ENCODE data around the gene MTMR3. TPM values are rescaled to one million over a fixed set of nuclear protein-coding genes. Genes with fewer than 3 reads are reported as not detected.

Gene MTMR3
- total RNA-seq, 2 experiments from 2014 or later, result 17.6 to 22.2 TPM

DNA sequence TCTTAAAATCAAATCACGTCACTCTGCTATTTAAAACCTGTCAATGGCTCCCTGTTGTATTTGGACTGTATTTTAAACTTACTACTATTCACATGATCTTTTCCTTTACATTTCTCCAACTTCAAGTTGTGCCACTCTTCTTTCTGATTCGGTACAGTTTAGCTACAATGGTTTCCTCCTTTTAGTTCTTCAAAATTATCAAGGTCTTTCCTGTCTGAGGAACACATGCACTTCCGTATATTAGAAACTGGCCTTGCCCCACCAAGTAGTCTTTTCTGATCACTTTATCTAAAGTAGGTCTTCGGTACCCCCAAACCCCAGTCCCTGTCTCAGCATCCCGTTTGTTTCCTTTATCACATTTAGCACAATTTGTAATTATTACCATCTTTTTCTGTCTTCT, 81.8 kb downstream of the MTMR3 start:
- H3K4me2 ChIP-seq (ENCODE audit: low read length), result no peak overlapping the region
- CTCF ChIA-PET (ENCODE audit: unreplicated experiment), result no interaction called here
- intact Hi-C loops (cut with micrococcal nuclease; ENCODE audit: unreplicated experiment), result no loop called here
- TF ChIP-seq EZH2phosphoT487 (IDR thresholded peaks at IDR 0.05; ENCODE audit: borderline replicate concordance, low read depth, low read length), result no peak
- TF ChIP-seq, protein P1, sequence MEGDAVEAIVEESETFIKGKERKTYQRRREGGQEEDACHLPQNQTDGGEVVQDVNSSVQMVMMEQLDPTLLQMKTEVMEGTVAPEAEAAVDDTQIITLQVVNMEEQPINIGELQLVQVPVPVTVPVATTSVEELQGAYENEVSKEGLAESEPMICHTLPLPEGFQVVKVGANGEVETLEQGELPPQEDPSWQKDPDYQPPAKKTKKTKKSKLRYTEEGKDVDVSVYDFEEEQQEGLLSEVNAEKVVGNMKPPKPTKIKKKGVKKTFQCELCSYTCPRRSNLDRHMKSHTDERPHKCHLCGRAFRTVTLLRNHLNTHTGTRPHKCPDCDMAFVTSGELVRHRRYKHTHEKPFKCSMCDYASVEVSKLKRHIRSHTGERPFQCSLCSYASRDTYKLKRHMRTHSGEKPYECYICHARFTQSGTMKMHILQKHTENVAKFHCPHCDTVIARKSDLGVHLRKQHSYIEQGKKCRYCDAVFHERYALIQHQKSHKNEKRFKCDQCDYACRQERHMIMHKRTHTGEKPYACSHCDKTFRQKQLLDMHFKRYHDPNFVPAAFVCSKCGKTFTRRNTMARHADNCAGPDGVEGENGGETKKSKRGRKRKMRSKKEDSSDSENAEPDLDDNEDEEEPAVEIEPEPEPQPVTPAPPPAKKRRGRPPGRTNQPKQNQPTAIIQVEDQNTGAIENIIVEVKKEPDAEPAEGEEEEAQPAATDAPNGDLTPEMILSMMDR (conservative IDR thresholded peaks at IDR 0.05; ENCODE audit: low read length), result no peak
- POLR2A ChIA-PET, result no interaction called here
- no peak for DNase-seq (ENCODE audit: low spot score)
- H3K36me3 ChIP-seq (ENCODE audit: insufficient read depth, low read length), result no peaks in the 10 kb centered on the region
- no peaks in the 10 kb centered on the region for H4K20me1 ChIP-seq (ENCODE audit: insufficient read depth, low read length)
- H3K79me2 ChIP-seq (ENCODE audit: insufficient read depth, low read depth, low read length), result no peaks in the 10 kb centered on the region
- BruUV-seq (replicated peaks), result no TSS peak
- no peaks in the 10 kb centered on the region for H3K4me1 ChIP-seq (ENCODE audit: insufficient read depth, low read length, poor library complexity, severe bottlenecking)
- no peaks in the 10 kb centered on the region for H3K9me3 ChIP-seq (ENCODE audit: low read length)
- H3K9me2 ChIP-seq (ENCODE audit: insufficient read depth, low read length), result no peaks in the 10 kb centered on the region
- H3K27ac ChIP-seq (ENCODE audit: low read depth, low read length, poor library complexity, severe bottlenecking), result no peak overlapping the region
- H2AFZ ChIP-seq (ENCODE audit: low read length), result no peak overlapping the region
- no peak overlapping the region for H3K4me3 ChIP-seq (ENCODE audit: low read depth, low read length, poor library complexity, severe bottlenecking)

DNA sequence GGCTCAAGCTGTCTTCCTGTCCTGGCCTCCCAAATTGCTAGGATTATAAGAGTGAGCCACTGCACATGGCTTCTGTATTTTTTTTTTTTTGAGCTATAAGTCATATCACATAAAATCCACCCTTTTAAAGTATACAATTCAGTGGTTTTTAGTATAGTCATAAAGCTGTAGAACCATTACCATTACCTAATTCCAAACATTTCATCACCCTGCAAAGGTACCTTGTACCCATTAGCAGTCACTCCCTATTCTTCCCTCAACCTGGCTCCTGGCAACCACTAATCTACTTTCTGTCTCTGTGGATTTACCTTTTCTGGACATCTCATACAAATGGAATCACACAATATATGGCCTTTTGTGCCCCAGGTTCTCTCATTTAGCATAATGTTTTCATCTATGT, 84.5 kb downstream of the MTMR3 start:
- intact Hi-C loops (cut with micrococcal nuclease; ENCODE audit: unreplicated experiment), result no loop called here
- no peak for DNase-seq (ENCODE audit: low spot score)
- Histone ChIP-seq H3K4me3 (ENCODE audit: low read depth, low read length, poor library complexity, severe bottlenecking) (no peak overlapping the region), H3K4me1 (ENCODE audit: insufficient read depth, low read length, poor library complexity, severe bottlenecking) (no peaks in the 10 kb centered on the region), H3K27ac (ENCODE audit: low read depth, low read length, poor library complexity, severe bottlenecking) (no peak overlapping the region), H2AFZ (ENCODE audit: low read length) (no peak overlapping the region), H3K9me2 (ENCODE audit: insufficient read depth, low read length) (no peaks in the 10 kb centered on the region), H3K79me2 (ENCODE audit: insufficient read depth, low read depth, low read length) (no peaks in the 10 kb centered on the region), H4K20me1 (ENCODE audit: insufficient read depth, low read length) (no peaks in the 10 kb centered on the region), H3K36me3 (ENCODE audit: insufficient read depth, low read length) (no peaks in the 10 kb centered on the region), H3K4me2 (ENCODE audit: low read length) (no peak overlapping the region), H3K9me3 (ENCODE audit: low read length) (no peaks in the 10 kb centered on the region)
- TF ChIP-seq, protein P1 (conservative IDR thresholded peaks at IDR 0.05; ENCODE audit: low read length), result no peak
- TF ChIP-seq EZH2phosphoT487 (IDR thresholded peaks at IDR 0.05; ENCODE audit: borderline replicate concordance, low read depth, low read length), result no peak
- BruUV-seq (replicated peaks), result no TSS peak
- ChIA-PET POLR2A (interaction anchor here (0.8 kb wide), 1 partner anchor 29 kb away, joined by 4 read pairs; no protein-coding TSS in a partner anchor), CTCF (ENCODE audit: unreplicated experiment) (no interaction called here)

DNA sequence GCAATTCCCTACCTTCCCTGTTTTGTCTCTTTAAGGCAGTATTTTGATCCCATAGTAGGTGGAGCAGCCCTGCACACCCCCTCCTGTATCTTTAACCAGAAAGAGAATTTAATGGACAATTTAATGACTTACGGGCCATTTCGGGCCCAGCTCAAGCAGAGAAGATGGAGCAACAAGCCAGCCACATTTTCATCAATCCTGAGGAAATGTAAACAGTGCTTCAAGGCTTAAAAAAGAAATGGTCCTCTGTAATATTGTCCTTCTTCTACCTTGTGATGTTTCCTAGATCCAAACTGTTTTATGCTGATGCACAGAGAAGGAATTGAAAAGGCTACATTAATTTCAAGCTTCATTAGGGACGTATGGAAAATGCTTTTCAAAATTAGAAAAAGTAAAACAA, 88.6 kb downstream of the MTMR3 start:
- Histone ChIP-seq H3K4me2 (ENCODE audit: low read length) (no peak overlapping the region), H3K79me2 (ENCODE audit: insufficient read depth, low read depth, low read length) (no peaks in the 10 kb centered on the region), H4K20me1 (ENCODE audit: insufficient read depth, low read length) (no peaks in the 10 kb centered on the region), H3K9me3 (ENCODE audit: low read length) (no peaks in the 10 kb centered on the region), H2AFZ (ENCODE audit: low read length) (no peak overlapping the region), H3K4me1 (ENCODE audit: insufficient read depth, low read length, poor library complexity, severe bottlenecking) (no peaks in the 10 kb centered on the region), H3K36me3 (ENCODE audit: insufficient read depth, low read length) (no peaks in the 10 kb centered on the region), H3K27ac (ENCODE audit: low read depth, low read length, poor library complexity, severe bottlenecking) (no peak overlapping the region), H3K4me3 (ENCODE audit: low read depth, low read length, poor library complexity, severe bottlenecking) (no peak overlapping the region), H3K9me2 (ENCODE audit: insufficient read depth, low read length) (no peaks in the 10 kb centered on the region)
- DNase-seq (ENCODE audit: low spot score), result no peak
- no TSS peak for BruUV-seq (replicated peaks)
- POLR2A ChIA-PET, result interaction anchor here (0.6 kb wide), 1 partner anchor 9 kb away, joined by 4 read pairs; no protein-coding TSS in a partner anchor
- CTCF ChIA-PET (ENCODE audit: unreplicated experiment), result no interaction called here
- no peak for TF ChIP-seq EZH2phosphoT487 (IDR thresholded peaks at IDR 0.05; ENCODE audit: borderline replicate concordance, low read depth, low read length)
- TF ChIP-seq, protein P1 (conservative IDR thresholded peaks at IDR 0.05; ENCODE audit: low read length), result no peak
- intact Hi-C loops (cut with micrococcal nuclease; ENCODE audit: unreplicated experiment), result no loop called here

Data from OCI-LY7 (cell line).